K562 (cell line): ENCODE data around the gene DDR2. TPM values are rescaled to one million over a fixed set of nuclear protein-coding genes. Genes with fewer than 3 reads are reported as not detected.

Experiments used
- ATAC-seq: fragments of 200-7000 bp; cut with Tn5 transposase; 3 replicates; pipeline ENCODE4 v1.9.1; 2020; ENCODE audit warnings: moderate library complexity
- BruUV-seq: library from RNA; stranded (reverse); fragments of 400-500 nt; replicated peaks from 2 replicates; lab custom pipeline; 2021; lab: Mats Ljungman, UMichigan
- CTCF ChIA-PET: fragments of 300-600 bp; formaldehyde crosslinking; extraction: SDS; loops from one replicate; lab custom pipeline; 2021; ENCODE audit warnings: low intra/inter-chr PET ratio; lab: Yijun Ruan, JAX
- POLR2A ChIA-PET: fragments of 300-600, 350-650 bp; sonication (Branson Sonifier 250); formaldehyde crosslinking; extraction: SDS; loops from one replicate; lab custom pipeline; 2021; ENCODE audit warnings: antibody characterized with exemption, inconsistent platforms; lab: Yijun Ruan, JAX
- DNase-seq, 4 experiments: peaks; one replicate each; pipeline versions ENCODE4 v3.0.0 to v3.0.0-alpha.2; 2011 to 2018; ENCODE audit warnings: low spot score in 3 of 4, mixed read lengths in 3 of 4; ENCODE audit errors: extremely low read depth in 1 of 4
- FAIRE-seq: peaks from 2 replicates; lab custom pipeline; 2011; peaks lifted over from hg19 to GRCh38; lab: Jason Lieb, UNC
- H2AFZ ChIP-seq: 2 replicates; pipeline ENCODE4 v1.6.0; 2011; ENCODE audit warnings: low read depth, low read length, control low read depth, inconsistent platforms
- H3K27ac ChIP-seq: fragments of 200-600 bp; 3 replicates; pipeline ENCODE4 v1.8.0; 2011; ENCODE audit warnings: low read depth, mild to moderate bottlenecking, control low read depth, inconsistent platforms, low read length, moderate library complexity, mixed read lengths; ENCODE audit errors: extremely low read depth
- H3K27me3 ChIP-seq, 2 experiments: fragments of 300-600 bp in 1 of 2; 2 replicates in 1 of 2; 3 replicates in 1 of 2; pipeline versions ENCODE4 v1.6.0 to v1.8.0; 2011; ENCODE audit warnings: inconsistent platforms in 2 of 2, low read length in 2 of 2, mild to moderate bottlenecking in 1 of 2, mixed read lengths in 1 of 2, moderate library complexity in 1 of 2; ENCODE audit not compliant: control insufficient read depth in 2 of 2, insufficient read depth in 2 of 2
- H3K36me3 ChIP-seq: fragments of 300-600 bp; 3 replicates; pipeline ENCODE4 v1.8.0; 2011; ENCODE audit warnings: mild to moderate bottlenecking, low read length, inconsistent platforms; ENCODE audit not compliant: control insufficient read depth, insufficient read depth
- H3K4me1 ChIP-seq, 2 experiments: fragments of 200-600 bp in 1 of 2; replicated peaks in 1 of 2; 2 replicates in 1 of 2; 3 replicates in 1 of 2; pipeline versions ENCODE4 v1.5.1 to v1.8.0; 2011; ENCODE audit warnings: inconsistent platforms in 2 of 2, low read length in 2 of 2, mild to moderate bottlenecking in 1 of 2, mixed read lengths in 1 of 2, moderate library complexity in 1 of 2; ENCODE audit not compliant: control insufficient read depth in 2 of 2, insufficient read depth in 2 of 2
- H3K4me2 ChIP-seq: 2 replicates; pipeline ENCODE4 v1.6.1; 2011; ENCODE audit warnings: low read length, control low read depth, inconsistent platforms, mixed read lengths; ENCODE audit not compliant: insufficient read depth
- H3K4me3 ChIP-seq: fragments of 200-600 bp; sonication (generic), shearing (Covaris generic); 2 replicates; pipeline ENCODE4 v1.5.1; 2016; ENCODE audit warnings: control low read depth, inconsistent platforms
- H3K79me2 ChIP-seq: fragments of 200-600 bp; 3 replicates; pipeline ENCODE4 v1.8.0; 2011; ENCODE audit warnings: low read length, inconsistent platforms; ENCODE audit not compliant: control insufficient read depth, insufficient read depth
- H3K9ac ChIP-seq, 2 experiments: 2 replicates each; pipeline versions ENCODE4 v1.6.0 to v1.6.1; 2011; ENCODE audit warnings: low read depth in 2 of 2, low read length in 2 of 2, control low read depth in 1 of 2, inconsistent platforms in 1 of 2, mild to moderate bottlenecking in 1 of 2, mixed read lengths in 1 of 2; ENCODE audit not compliant: insufficient read depth in 1 of 2
- H3K9me1 ChIP-seq: one replicate; pipeline ENCODE4 v1.6.0; 2011; ENCODE audit warnings: inconsistent platforms, mild to moderate bottlenecking, low read length, moderate library complexity; ENCODE audit not compliant: control insufficient read depth, insufficient read depth
- H3K9me3 ChIP-seq: replicated peaks from 2 replicates; pipeline ENCODE4 v1.5.1; 2011; ENCODE audit warnings: low read depth, low read length, inconsistent platforms; ENCODE audit not compliant: control insufficient read depth, insufficient read depth
- H4K20me1 ChIP-seq: replicated peaks from 2 replicates; pipeline ENCODE4 v1.6.1; 2011; ENCODE audit warnings: low read length, inconsistent platforms, mixed read lengths; ENCODE audit not compliant: control insufficient read depth, insufficient read depth
- ARHGAP35 ChIP-seq: fragments of 450-650 bp; IDR thresholded peaks from 2 replicates; pipeline ENCODE4 v1.6.1; 2018; ENCODE audit not compliant: partially characterized antibody
- FOXA3 ChIP-seq, 2 experiments: fragments of 450-650 bp in 1 of 2; sonication (generic) in 1 of 2; formaldehyde crosslinking; IDR thresholded peaks in 1 of 2; conservative IDR thresholded peaks in 1 of 2; 2 replicates each; pipeline versions ENCODE4 v1.4.0 to v1.8.0; 2020 to 2022; ENCODE audit warnings: mild to moderate bottlenecking in 2 of 2, missing genetic modification reagents in 1 of 2
- MEF2A ChIP-seq: IDR thresholded peaks from 2 replicates; pipeline ENCODE4 v1.6.1; 2011; ENCODE audit warnings: low read depth, mild to moderate bottlenecking, low read length, moderate library complexity; ENCODE audit not compliant: control insufficient read depth
- SIX5 ChIP-seq, 2 experiments: IDR thresholded peaks; 2 replicates each; pipeline ENCODE4 v1.6.1; 2011; ENCODE audit warnings: low read length in 2 of 2, borderline replicate concordance in 1 of 2, low read depth in 1 of 2, mild to moderate bottlenecking in 1 of 2, moderate library complexity in 1 of 2; ENCODE audit not compliant: insufficient read depth in 1 of 2
- SRSF9 ChIP-seq: fragments of 200-400 bp; formaldehyde crosslinking; IDR thresholded peaks from 2 replicates; pipeline ENCODE4 v1.6.1; 2017; ENCODE audit warnings: low read depth, low read length, borderline replicate concordance
- SUPT5H ChIP-seq: fragments of 450-650 bp; IDR thresholded peaks from 2 replicates; pipeline ENCODE4 v1.6.1; 2016
- TEAD4 ChIP-seq, 2 experiments: sonication (generic) in 1 of 2; formaldehyde crosslinking in 1 of 2; IDR thresholded peaks; 2 replicates each; pipeline versions ENCODE4 v1.6.1 to v1.8.0; 2012 to 2022; ENCODE audit warnings: borderline replicate concordance in 1 of 2, inconsistent platforms in 1 of 2, low read length in 1 of 2, mild to moderate bottlenecking in 1 of 2, missing genetic modification reagents in 1 of 2
- ZNF134 ChIP-seq: fragments of 250-450 bp; sonication (Bioruptor Pico); conservative IDR thresholded peaks from 2 replicates; pipeline ENCODE4 v1.4.0; 2020
- ZNF668 ChIP-seq: fragments of 250-450 bp; sonication (Bioruptor Pico); IDR thresholded peaks from 2 replicates; pipeline ENCODE4 v1.8.0; 2022; ENCODE audit warnings: mild to moderate bottlenecking, inconsistent platforms
- ZNF695 ChIP-seq: fragments of 450-650 bp; formaldehyde crosslinking; IDR thresholded peaks from 2 replicates; pipeline ENCODE4 v1.4.0; 2020; ENCODE audit warnings: mild to moderate bottlenecking, moderate library complexity
- WGBS: fragments of 100-300 bp; shearing (Covaris generic); methylation state at CpG from one replicate; pipeline ENCODE4 v1.1.6; 2016; ENCODE audit warnings: low coverage, mixed read lengths; ENCODE audit not compliant: insufficient coverage; ENCODE audit errors: missing lambda C conversion rate; 5-methylcytosine and 5-hydroxymethylcytosine counted together
- in situ Hi-C: fragments of 300-500 bp; cut with MboI; formaldehyde crosslinking; loops from 4 replicates; pipeline ENCODE4 v1.15.0; 2018; ENCODE audit warnings: inconsistent platforms, mixed read lengths
- intact Hi-C: fragments of 100-400 bp; cut with micrococcal nuclease; formaldehyde crosslinking; loops from 2 replicates; pipeline ENCODE4 v1.14.2; 2022
- polyA plus RNA-seq, 8 experiments: library from polyadenylated mRNA; depleted of rRNA in 4 of 8; stranded (reverse) in 5 of 8; unstranded in 3 of 8; fragments of >200 nt; fragmentation: Nextera tagmentation in 2 of 8; fragmentation: Illumina TruSeq in 1 of 8; extraction: Ambion mirVana in 2 of 8; extraction: Trizol in 1 of 8; gene quantifications; 2 replicates each; pipeline versions ENCODE4 v1.2.1 to v1.2.3, GENCODE V29; 2011 to 2014; ENCODE audit warnings: inconsistent platforms in 1 of 8, missing spikeins in 1 of 8
- total RNA-seq, 7 experiments: library from RNA; depleted of rRNA in 6 of 7; stranded (reverse); fragments of >200 nt in 6 of 7; fragmentation: Illumina TruSeq in 2 of 7; extraction: Trizol in 2 of 7; gene quantifications; 2 replicates each; pipeline versions ENCODE4 v1.2.1 to v1.2.3, GENCODE V29; 2011 to 2021; ENCODE audit warnings: low replicate concordance in 1 of 7

Gene DDR2
- total and polyA plus RNA-seq, 9 of the 15 experiments (the other 6 are each of a cell fraction or from before 2014, with no cell fraction given), result 0.36 to 2.0 (median 1.1) TPM

DNA sequence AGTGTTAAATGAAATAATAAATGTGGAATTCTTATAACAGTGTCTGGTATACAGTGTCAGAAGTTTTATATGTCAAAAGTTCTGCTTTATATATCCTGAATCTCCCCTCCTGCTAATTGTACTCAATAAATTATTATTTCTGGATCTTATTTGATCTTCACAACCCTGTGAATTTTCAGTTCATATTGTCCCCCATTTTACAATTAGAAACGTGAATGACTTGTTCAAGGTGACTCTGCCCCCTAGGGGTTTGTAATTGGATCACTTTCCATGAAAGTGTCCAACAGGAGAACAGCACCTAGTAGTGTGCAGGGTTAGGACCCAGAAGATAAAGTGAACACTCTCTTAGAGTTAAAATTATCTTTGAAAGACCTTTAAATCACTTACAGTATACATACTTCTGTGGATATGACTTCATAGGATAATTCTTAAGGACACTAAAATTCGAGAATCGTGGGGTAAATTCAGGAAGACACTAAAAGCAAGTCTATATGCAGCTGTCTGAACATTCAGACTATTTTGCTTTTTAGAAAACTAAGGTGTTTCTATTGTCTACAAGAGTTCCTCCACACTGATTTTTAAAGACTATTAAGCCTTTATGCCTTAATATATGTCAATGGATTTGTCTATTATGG is 4.5 kb upstream of the DDR2 start:
- H3K79me2 ChIP-seq, result no peaks in the 10 kb centered on the region
- no peaks in the 10 kb centered on the region for H4K20me1 ChIP-seq
- CTCF ChIA-PET, result interaction anchor here (0.6 kb wide), 1 partner anchor 128 kb away, joined by 3 read pairs; no protein-coding TSS in a partner anchor
- H3K4me1 ChIP-seq, result peaks cover 7 to 32% of the 10 kb centered on the region in 2 experiments
- in situ Hi-C loops, result loop anchor here (10.0 kb wide), 1 partner anchor 177 kb away; no protein-coding TSS in a partner anchor
- WGBS, result 14% methylated on average over 3 of the region's 3 CpGs
- no peak overlapping the region for H3K4me2 ChIP-seq
- no TSS peak for BruUV-seq
- no peak overlapping the region for H3K27ac ChIP-seq
- FAIRE-seq (peak; percentile 84), DNase-seq (peak; percentile 47 to 82 (median 52)), ATAC-seq (peak; percentile 82)
- H3K9me3 ChIP-seq, result no peaks in the 10 kb centered on the region
- no peaks in the 10 kb centered on the region for H3K9me1 ChIP-seq
- H2AFZ ChIP-seq, result peak overlapping the region; percentile 67
- H3K4me3 ChIP-seq, result no peak overlapping the region
- POLR2A ChIA-PET, result no interaction called here
- no peaks in the 10 kb centered on the region for H3K36me3 ChIP-seq
- H3K9ac ChIP-seq, result no peak overlapping the region
- no peaks in the 10 kb centered on the region for H3K27me3 ChIP-seq
- intact Hi-C loops, result loop anchor here (10.0 kb wide), 1 partner anchor 353 kb away; no protein-coding TSS in a partner anchor
- no peak for TF ChIP-seq ZNF134 (CRISPR knock-in tag)
- TF ChIP-seq ZNF695, result no peak
- TF ChIP-seq FOXA3 (CRISPR knock-in tag; conservative IDR thresholded peaks at IDR 0.05 in 1 of 2, IDR thresholded peaks at IDR 0.05 in 1 of 2), result no peak
- no peak for TF ChIP-seq SUPT5H
- 0 out of 4 replicates have a peak, but pooled peaks of 1 of the 2 experiments have one; percentile 36 for TF ChIP-seq SIX5 (IDR thresholded peaks at IDR 0.05; ENCODE audit: borderline replicate concordance in 1 of 2, insufficient read depth in 1 of 2, low read depth in 1 of 2, low read length in 2 of 2)
- peak; percentile 48 for TF ChIP-seq TEAD4 (IDR thresholded peaks at IDR 0.05; ENCODE audit: low read length)
- TF ChIP-seq TEAD4 (CRISPR knock-in tag; IDR thresholded peaks at IDR 0.05; ENCODE audit: borderline replicate concordance), result no peak
- TF ChIP-seq ZNF668 (CRISPR knock-in tag), result 0 out of 2 replicates have a peak, but pooled peaks have one; percentile 14
- no peak for TF ChIP-seq SRSF9
- TF ChIP-seq ARHGAP35, result no peak
- no peak for TF ChIP-seq MEF2A
